Endometrial microvascular endothelial cells (primary cell): Measurements from ENCODE around the gene CNKSR3. TPM values are rescaled to one million over a fixed set of nuclear protein-coding genes. Genes with fewer than 3 reads are reported as not detected.
"Not testable (repeated sequence)": the region's sequence is repeated elsewhere in the genome, so short reads cannot be mapped to it uniquely, and the experiment has no call there.

Experiments
- in situ Hi-C: cut with HindIII; loops from 2 replicates; pipeline ENCODE4 v1.10.0; 2017; ENCODE audit warnings: low sequenced_read_pairs, low pct_unique_long_range_greater_than_20kb; ENCODE audit errors: inconsistent ontology term
- total RNA-seq: library from RNA; depleted of rRNA; stranded (reverse); fragments of >200 nt; gene quantifications from one replicate; pipeline ENCODE4 v1.2.3, GENCODE V29; 2015; ENCODE audit errors: inconsistent ontology term

The CNKSR3 gene
- 9.8 TPM for total RNA-seq

DNA sequence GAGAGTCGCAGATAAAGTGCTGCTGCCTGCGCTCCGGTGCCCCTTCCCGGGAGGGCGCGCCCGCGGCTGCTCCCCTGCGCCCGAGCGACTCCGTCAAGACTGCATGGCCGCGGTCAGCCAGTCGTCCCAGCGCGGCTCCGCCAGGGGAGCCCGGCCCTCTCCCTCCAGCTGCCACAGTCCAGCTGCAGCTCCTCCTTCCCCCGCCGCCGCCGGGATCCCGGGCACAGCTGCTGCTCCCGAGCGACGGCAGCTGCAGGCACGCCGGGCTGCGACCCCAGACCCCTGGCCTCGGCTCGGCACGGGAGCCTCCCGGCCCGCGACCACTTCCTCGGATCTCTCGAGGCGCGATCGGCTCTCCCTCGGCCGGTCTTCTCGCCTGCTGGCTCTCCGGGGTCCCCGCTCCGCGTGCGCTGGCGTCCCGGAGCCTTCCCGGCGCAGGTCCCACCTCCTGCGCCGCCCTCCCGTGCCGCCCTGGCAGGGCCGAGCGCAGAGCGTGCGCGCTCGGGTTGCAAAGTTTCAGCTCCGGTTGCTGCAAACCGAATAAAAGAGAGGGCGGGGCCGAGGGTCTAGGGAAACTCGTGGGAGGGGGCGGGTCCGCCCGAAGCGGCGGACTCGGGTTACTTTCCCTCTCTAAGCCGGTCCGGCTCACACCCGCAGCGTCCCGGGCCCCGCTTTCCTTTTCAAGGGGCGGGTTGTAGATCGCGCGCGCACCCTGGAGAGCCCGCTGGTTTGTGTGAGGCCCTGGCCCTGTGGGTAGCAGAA is at the start of gene CNKSR3:
TSS of gene CNKSR3 (minus strand) at position 542 of the 762 bp plus-strand sequence. CDS start 571 bp downstream, outside the sequence.
- in situ Hi-C loops, result loop anchor here (25.0 kb wide), 2 partner anchors 152 to 348 kb away; no protein-coding TSS in a partner anchor

- in situ Hi-C loops, result no loop called here
These were observed 48.5 kb upstream of the CNKSR3 start for GRCh38 chr6:154558984-154559383.

DNA sequence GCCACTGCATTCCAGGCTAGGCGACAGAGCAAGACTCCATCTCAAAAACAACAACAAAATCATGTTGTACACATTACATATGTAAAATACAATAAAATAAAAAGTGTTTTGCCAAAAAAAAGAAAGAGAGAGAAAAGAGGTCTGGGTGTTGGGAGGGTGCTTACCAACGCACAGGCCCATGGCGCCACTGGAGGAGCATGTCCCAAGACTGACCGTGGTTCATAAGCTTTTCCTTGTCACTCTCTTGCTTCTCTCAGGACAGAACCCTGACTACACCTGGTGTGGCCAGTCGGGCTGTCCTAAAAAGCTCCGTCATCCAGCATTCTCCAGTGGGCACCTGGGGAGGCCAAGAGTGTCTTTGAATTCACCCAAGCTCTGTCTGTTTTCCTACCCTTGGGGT is 48.0 kb upstream of the CNKSR3 start:
- in situ Hi-C loops, result no loop called here

DNA sequence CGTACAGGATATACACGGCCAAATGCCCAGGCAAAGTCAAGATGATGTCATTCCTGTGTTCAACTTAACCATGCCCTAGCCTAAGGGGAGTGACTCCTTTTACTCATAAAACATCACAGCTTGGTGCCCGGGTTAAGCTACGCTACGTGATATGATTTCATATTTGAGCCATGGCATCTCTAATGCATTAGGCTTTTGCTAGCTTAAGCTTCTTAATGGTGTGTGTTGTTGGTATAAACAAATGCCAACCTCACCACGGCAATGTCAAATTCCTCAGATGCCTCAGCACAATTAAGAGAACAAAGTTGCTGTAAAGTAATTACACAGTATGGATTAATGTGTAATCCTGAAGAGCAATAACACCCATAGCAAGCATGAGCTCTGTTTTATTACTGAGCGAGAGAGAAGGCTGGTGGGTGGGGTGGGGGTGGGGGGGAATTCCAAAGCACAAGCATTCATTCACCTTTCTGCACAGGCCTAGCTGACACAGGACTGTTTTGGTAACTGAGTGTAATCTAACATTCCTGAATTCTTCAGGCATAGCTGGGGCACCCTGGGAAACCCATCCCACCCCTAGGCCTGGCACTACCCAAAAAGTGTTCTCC is 44.7 kb upstream of the CNKSR3 start:
- in situ Hi-C loops, result no loop called here

DNA sequence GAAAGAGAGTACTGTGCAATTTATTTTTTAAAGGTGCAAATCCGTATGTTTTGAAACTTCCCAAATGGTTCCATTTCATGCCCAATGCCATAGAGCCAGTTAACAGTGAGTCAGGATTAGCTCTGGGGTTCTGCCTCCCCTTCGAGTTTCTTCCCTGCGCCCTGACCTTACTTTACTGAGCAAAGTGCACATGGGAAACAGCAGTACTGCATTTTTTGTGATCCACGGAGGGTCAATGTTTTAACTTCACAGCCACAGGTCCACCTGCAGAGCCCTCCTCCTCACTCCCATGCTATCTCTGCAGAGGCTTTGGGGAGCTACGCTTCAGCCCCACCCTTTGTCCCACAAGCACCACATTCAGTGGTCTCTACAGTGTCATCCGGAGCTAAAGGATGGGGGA is 44.0 kb upstream of the CNKSR3 start:
- in situ Hi-C loops, result no loop called here

DNA sequence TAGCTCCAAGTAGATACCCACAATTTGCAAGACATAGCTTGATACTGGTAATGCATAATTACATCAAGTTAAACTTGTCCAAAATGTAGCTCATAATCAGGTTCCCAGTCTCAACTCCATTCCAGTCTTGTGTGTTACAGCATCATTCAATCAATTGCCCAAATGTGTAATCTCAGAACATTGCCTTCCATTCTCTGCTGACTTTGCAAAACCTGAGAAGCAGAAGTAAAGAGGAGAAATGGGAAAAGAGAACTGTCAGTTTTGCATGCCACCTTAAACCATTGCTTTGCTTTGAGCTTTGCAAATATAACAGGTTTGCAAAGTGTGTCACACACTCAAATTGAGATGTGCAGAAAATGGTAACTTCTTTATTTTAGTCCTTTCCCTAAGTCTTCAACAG is 40.3 kb upstream of the CNKSR3 start:
- in situ Hi-C loops, result no loop called here

DNA sequence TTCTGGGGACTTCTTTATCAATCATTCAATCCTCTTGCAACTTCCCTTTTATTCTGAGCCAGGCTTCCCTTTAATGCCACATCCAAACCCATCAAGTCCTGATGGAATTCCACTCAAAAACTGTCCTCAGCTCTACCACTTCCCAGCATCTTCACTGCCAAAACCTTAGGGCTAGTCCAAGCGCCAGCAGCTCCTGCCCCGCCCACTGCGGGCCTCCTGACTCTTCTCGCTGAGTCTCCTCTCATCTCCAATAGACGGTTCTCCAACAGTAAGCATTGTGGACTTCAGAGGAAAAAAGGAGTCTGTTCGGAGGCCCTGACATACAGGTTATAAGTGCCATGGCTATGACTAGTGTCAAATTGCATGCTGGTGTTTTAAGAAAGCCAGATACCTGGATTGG is 38.7 kb upstream of the CNKSR3 start:
- in situ Hi-C loops, result no loop called here

DNA sequence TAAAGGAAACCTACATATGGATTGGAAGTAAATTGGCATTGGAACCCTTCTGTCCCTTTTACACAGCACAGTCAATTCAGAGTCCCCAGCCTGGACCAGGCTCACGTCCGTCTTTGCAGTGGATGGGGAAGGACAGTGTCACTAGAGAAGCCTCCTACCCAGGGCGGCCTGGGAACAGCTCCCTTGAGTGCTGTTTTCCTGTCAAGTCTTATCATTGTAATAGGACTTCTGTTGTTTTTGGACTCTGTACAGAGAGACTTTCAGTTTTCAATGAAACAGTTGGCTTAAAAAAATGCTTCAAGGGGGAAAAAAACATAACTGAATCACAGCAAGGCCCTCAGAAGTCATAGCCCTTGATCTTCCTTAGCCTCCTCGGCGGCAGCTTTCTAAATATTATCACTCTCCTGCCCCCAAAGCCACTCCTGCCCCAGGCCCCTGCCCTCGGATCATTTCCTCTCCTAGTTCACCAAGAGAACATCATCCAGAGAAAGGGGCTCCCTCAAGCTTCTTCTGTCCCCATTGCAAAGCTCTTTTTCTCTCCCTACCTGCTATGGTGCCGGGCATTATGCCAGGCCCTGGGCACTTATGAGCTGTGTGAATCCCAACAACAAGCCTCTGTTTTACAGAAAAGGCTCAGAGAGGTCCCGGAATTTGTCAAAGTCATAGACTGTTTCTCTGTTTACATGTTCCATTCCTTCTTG is 37.8 kb upstream of the CNKSR3 start:
- in situ Hi-C loops, result no loop called here

DNA sequence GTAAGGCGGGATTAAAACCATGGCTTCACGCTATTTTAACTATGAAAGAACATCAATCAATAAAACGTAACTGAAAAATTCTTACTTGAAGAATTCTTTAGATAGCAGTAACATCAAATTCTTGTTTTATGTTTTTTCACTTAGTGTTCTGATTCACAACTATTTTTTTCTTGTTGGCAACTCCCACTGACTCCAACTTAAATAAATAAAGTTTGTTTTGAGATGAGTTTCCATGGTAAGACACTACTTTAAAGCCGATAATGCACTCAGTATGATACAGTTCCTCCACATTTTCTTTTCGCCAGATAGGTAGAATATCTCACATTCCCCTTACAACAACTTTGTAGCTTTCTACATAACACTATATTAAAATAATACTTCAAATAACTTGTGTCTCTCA is 33.1 kb upstream of the CNKSR3 start:
- in situ Hi-C loops, result no loop called here

DNA sequence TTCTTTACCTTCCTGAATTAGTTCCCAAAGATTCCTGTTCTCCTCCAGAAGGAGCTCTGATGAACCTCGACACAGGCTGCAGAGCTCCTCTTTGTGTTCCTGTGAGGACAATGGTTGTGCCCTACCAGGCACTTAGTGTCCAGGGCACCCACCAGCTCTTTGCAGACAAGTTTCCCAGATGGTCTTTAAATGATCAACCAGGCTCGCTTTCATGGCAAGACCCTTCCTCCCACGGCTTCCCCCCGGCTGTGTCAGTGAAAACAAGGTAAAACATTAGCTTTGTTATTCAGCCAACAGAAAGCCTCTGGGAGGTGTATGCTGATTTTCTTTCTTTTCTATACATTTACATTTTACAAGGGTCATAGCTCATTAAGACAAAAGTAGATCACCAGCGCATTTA is 32.3 kb upstream of the CNKSR3 start:
- in situ Hi-C loops, result no loop called here

DNA sequence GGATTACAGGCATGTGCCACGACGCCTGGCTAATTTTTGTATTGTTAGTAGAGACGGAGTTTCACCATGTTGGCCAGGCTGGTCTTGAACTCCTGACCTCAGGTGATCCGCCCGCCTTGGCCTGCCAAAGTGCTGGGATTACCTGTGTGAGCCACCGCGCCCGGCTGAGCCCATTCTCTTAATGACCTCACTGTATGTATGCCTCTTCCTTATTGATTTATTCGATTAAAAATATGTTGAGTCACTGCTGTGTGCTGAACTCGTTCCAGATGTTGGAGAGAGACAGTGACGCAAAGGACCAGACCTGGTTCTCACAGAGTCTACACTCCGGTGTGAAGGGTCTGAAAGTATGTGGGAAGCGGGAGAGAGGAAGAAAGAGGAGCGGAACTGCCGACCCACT is 31.4 kb upstream of the CNKSR3 start:
- in situ Hi-C loops, result not testable (repeated sequence)

- in situ Hi-C loops, result no loop called here
These were observed 29.2 kb upstream of the CNKSR3 start for GRCh38 chr6:154539593-154540269.

GRCh38 chr6:154538640-154539191 is 28.2 kb upstream of the CNKSR3 start:
- in situ Hi-C loops, result no loop called here

- in situ Hi-C loops, result no loop called here
These were observed 27.2 kb upstream of the CNKSR3 start for GRCh38 chr6:154537511-154538325.

GRCh38 chr6:154536999-154537398 is 26.5 kb upstream of the CNKSR3 start:
- in situ Hi-C loops, result no loop called here

DNA sequence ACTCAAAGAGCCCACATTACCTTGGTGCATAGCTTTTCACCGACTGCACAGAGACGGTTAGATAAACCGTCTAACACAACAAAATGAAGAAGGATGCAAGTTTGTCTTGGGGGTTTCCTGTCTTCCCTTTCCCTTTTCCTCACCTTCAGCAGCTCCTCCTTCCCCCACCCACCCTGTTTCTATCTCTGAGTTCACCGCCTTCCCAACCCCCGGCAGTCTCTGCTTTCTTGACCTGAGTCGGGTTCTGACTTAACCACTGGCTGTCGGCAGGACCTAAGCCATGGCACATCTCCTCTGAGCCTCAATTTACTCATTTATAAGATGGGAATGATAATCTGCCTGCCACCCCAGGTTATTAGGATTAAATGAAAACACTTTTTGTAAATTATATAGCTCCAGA is 25.8 kb upstream of the CNKSR3 start:
- in situ Hi-C loops, result no loop called here

GRCh38 chr6:154535851-154536250 is 25.4 kb upstream of the CNKSR3 start:
- in situ Hi-C loops, result no loop called here

DNA sequence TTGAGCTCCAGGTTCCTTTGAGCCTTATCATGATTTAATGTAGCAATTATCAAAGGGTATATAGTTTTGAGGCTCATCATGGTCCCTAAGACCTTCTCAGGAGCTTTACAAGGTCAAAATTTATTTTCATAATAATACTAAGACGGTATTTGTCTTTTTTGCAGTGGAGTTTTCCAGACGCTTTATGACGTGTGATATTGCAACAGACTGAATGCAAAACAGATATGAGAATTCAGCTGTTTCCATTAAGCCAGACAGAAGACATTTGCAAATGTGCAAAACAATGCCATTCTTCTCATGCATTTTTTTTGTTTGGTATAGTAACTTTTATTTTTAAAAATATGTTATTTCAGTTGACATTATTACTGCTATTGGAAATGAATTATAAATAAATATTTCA is 24.7 kb upstream of the CNKSR3 start:
- in situ Hi-C loops, result no loop called here
